Thyroid gland (tissue), 4 donors: ENCODE measurements around the gene LMTK3.

Experiments
- CTCF ChIP-seq, 6 experiments: fragments of 200-600 bp in 3 of 6; fragments of 450-650 bp in 3 of 6; sonication (generic) in 3 of 6; IDR thresholded peaks; one replicate each; pipeline ENCODE4 v1.5.1; 2016 to 2019; ENCODE audit warnings: antibody characterized with exemption in 6 of 6, mild to moderate bottlenecking in 2 of 6, inconsistent platforms in 1 of 6, moderate library complexity in 1 of 6
- POLR2A ChIP-seq, 2 donors: fragments of 450-650 bp; IDR thresholded peaks; one replicate each; pipeline ENCODE4 v1.6.1; 2017; ENCODE audit warnings: antibody characterized with exemption in 2 of 2, mild to moderate bottlenecking in 2 of 2, moderate library complexity in 1 of 2

GRCh38 chr19:48473161-48473966, 38.3 kb downstream of the LMTK3 start:
- no peak for TF ChIP-seq CTCF (IDR thresholded peaks at IDR 0.05)
- no peak for TF ChIP-seq POLR2A (IDR thresholded peaks at IDR 0.05)
